K562 (cell line): ENCODE results near the gene ZNF691. TPM values are rescaled to one million over a fixed set of nuclear protein-coding genes. Genes with fewer than 3 reads are reported as not detected.

ENCODE experiments used
- ASH1L ChIP-seq: fragments of 450-650 bp; IDR thresholded peaks from 2 replicates; pipeline ENCODE4 v1.6.1; 2018; ENCODE audit warnings: borderline replicate concordance, mild to moderate bottlenecking, low read depth; ENCODE audit not compliant: partially characterized antibody
- CHCHD3 ChIP-seq: fragments of 250-450 bp; sonication (Bioruptor Pico); IDR thresholded peaks from 2 replicates; pipeline ENCODE4 v2.1.2; 2022; ENCODE audit warnings: mild to moderate bottlenecking
- FOXK1 ChIP-seq: sonication (generic); formaldehyde crosslinking; IDR thresholded peaks from 2 replicates; pipeline ENCODE4 v1.8.0; 2022; ENCODE audit warnings: missing genetic modification reagents, mild to moderate bottlenecking, borderline replicate concordance
- KDM1A ChIP-seq, 2 experiments: fragments of 450-650 bp; IDR thresholded peaks; 2 replicates each; pipeline ENCODE4 v1.6.1; 2016; ENCODE audit warnings: mild to moderate bottlenecking in 2 of 2
- MTA3 ChIP-seq: fragments of 450-650 bp; formaldehyde crosslinking; IDR thresholded peaks from 2 replicates; pipeline ENCODE4 v1.6.1; 2017; ENCODE audit warnings: mild to moderate bottlenecking, borderline replicate concordance
- SMARCA4 ChIP-seq: fragments of 450-650 bp; IDR thresholded peaks from 2 replicates; pipeline ENCODE4 v1.6.1; 2016
- SPI1 ChIP-seq: IDR thresholded peaks from 2 replicates; pipeline ENCODE4 v1.6.1; 2011; ENCODE audit warnings: low read depth, low read length, control low read depth, borderline replicate concordance
- SRSF3 ChIP-seq: fragments of 200-400 bp; formaldehyde crosslinking; IDR thresholded peaks from 2 replicates; pipeline ENCODE4 v1.6.1; 2016; ENCODE audit warnings: mild to moderate bottlenecking, low read length, moderate library complexity; ENCODE audit not compliant: insufficient read depth
- ZFP36 ChIP-seq: fragments of 150-350 bp; IDR thresholded peaks from 2 replicates; pipeline ENCODE4 v1.6.1; 2018; ENCODE audit warnings: low read length, low read depth; ENCODE audit not compliant: partially characterized antibody
- polyA plus RNA-seq, 8 experiments: library from polyadenylated mRNA; depleted of rRNA in 4 of 8; stranded (reverse) in 5 of 8; unstranded in 3 of 8; fragments of >200 nt; fragmentation: Nextera tagmentation in 2 of 8; fragmentation: Illumina TruSeq in 1 of 8; extraction: Ambion mirVana in 2 of 8; extraction: Trizol in 1 of 8; gene quantifications; 2 replicates each; pipeline versions ENCODE4 v1.2.1 to v1.2.3, GENCODE V29; 2011 to 2014; ENCODE audit warnings: inconsistent platforms in 1 of 8, missing spikeins in 1 of 8
- total RNA-seq, 7 experiments: library from RNA; depleted of rRNA in 6 of 7; stranded (reverse); fragments of >200 nt in 6 of 7; fragmentation: Illumina TruSeq in 2 of 7; extraction: Trizol in 2 of 7; gene quantifications; 2 replicates each; pipeline versions ENCODE4 v1.2.1 to v1.2.3, GENCODE V29; 2011 to 2021; ENCODE audit warnings: low replicate concordance in 1 of 7
- TF ChIP-seq, protein P1 (sequence below): fragments of 250-450 bp; sonication (Bioruptor Pico); IDR thresholded peaks from 2 replicates; pipeline ENCODE4 v1.5.1; 2021; ENCODE audit warnings: mild to moderate bottlenecking
- TF ChIP-seq, protein P2 (sequence below): fragments of 200-800 bp; sonication (Bioruptor generic); IDR thresholded peaks from 2 replicates; pipeline ENCODE4 v1.6.1; 2017; ENCODE audit warnings: missing genetic modification characterization, missing compliant biosample characterization
- TF ChIP-seq, protein P3 (sequence below): fragments of 450-650 bp; IDR thresholded peaks from 2 replicates; pipeline ENCODE4 v1.6.1; 2016; ENCODE audit warnings: mild to moderate bottlenecking, moderate library complexity

ZNF691 gene
- total and polyA plus RNA-seq, 9 of the 15 experiments (the other 6 are each of a cell fraction or from before 2014, with no cell fraction given), result 10.7 to 30.4 (median 14.8) TPM

DNA sequence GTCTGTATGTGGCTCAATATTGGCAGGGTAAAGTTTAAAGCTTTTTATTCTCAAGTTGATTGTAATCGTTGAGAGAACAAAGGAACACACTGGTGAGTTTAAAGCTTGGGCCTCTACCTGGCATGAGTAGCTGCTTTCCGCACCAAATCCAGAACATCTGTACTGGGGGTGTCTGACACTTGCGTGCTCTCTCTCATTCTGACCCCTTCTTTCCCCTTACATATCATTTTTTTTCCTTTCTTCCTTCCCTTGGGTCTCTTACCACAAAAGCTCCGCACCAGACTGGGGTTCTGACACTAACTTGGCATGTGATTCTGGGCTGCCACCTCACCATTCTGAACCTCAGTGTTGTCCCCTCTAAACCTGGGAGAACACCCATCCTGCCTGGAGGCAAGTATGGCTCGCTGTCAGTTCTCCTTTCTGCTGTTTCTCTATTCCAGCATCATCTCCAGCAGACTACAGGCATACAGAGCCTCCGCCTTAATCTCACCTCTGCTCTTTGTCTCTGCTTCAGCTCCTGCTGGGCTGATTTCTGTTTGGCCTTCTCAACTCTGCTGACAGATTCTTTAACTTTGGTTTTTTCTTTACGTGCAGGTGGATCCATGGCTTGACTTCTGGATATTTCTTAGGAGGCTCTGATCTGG lies 30.4 kb upstream of the ZNF691 start (continued):
- no peak for TF ChIP-seq FOXK1
- TF ChIP-seq ZFP36, result no peak
- TF ChIP-seq, protein P1, sequence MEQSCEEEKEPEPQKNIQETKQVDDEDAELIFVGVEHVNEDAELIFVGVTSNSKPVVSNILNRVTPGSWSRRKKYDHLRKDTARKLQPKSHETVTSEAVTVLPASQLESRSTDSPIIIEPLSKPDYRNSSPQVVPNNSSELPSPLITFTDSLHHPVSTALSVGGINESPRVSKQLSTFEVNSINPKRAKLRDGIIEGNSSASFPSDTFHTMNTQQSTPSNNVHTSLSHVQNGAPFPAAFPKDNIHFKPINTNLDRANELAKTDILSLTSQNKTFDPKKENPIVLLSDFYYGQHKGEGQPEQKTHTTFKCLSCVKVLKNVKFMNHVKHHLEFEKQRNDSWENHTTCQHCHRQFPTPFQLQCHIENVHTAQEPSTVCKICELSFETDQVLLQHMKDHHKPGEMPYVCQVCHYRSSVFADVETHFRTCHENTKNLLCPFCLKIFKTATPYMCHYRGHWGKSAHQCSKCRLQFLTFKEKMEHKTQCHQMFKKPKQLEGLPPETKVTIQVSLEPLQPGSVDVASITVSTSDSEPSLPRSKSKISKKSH (CRISPR knock-in tag), result no peak
- TF ChIP-seq ASH1L, result no peak
- TF ChIP-seq, protein P2, sequence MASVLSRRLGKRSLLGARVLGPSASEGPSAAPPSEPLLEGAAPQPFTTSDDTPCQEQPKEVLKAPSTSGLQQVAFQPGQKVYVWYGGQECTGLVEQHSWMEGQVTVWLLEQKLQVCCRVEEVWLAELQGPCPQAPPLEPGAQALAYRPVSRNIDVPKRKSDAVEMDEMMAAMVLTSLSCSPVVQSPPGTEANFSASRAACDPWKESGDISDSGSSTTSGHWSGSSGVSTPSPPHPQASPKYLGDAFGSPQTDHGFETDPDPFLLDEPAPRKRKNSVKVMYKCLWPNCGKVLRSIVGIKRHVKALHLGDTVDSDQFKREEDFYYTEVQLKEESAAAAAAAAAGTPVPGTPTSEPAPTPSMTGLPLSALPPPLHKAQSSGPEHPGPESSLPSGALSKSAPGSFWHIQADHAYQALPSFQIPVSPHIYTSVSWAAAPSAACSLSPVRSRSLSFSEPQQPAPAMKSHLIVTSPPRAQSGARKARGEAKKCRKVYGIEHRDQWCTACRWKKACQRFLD (CRISPR knock-in tag), result no peak
- peak; percentile 27; the same call in 1 of the 2 replicates for TF ChIP-seq SPI1
- TF ChIP-seq MTA3, result 0 out of 2 replicates have a peak, but pooled peaks have one; percentile 5
- no peak for TF ChIP-seq SRSF3
- TF ChIP-seq KDM1A (IDR thresholded peaks at IDR 0.05), result peak in 1 of 2 experiments; percentile 31; a peak in 1 of 4 replicates
- TF ChIP-seq CHCHD3 (CRISPR knock-in tag), result no peak
- 0 out of 2 replicates have a peak, but pooled peaks have one; percentile 6 for TF ChIP-seq SMARCA4
- TF ChIP-seq, protein P3, sequence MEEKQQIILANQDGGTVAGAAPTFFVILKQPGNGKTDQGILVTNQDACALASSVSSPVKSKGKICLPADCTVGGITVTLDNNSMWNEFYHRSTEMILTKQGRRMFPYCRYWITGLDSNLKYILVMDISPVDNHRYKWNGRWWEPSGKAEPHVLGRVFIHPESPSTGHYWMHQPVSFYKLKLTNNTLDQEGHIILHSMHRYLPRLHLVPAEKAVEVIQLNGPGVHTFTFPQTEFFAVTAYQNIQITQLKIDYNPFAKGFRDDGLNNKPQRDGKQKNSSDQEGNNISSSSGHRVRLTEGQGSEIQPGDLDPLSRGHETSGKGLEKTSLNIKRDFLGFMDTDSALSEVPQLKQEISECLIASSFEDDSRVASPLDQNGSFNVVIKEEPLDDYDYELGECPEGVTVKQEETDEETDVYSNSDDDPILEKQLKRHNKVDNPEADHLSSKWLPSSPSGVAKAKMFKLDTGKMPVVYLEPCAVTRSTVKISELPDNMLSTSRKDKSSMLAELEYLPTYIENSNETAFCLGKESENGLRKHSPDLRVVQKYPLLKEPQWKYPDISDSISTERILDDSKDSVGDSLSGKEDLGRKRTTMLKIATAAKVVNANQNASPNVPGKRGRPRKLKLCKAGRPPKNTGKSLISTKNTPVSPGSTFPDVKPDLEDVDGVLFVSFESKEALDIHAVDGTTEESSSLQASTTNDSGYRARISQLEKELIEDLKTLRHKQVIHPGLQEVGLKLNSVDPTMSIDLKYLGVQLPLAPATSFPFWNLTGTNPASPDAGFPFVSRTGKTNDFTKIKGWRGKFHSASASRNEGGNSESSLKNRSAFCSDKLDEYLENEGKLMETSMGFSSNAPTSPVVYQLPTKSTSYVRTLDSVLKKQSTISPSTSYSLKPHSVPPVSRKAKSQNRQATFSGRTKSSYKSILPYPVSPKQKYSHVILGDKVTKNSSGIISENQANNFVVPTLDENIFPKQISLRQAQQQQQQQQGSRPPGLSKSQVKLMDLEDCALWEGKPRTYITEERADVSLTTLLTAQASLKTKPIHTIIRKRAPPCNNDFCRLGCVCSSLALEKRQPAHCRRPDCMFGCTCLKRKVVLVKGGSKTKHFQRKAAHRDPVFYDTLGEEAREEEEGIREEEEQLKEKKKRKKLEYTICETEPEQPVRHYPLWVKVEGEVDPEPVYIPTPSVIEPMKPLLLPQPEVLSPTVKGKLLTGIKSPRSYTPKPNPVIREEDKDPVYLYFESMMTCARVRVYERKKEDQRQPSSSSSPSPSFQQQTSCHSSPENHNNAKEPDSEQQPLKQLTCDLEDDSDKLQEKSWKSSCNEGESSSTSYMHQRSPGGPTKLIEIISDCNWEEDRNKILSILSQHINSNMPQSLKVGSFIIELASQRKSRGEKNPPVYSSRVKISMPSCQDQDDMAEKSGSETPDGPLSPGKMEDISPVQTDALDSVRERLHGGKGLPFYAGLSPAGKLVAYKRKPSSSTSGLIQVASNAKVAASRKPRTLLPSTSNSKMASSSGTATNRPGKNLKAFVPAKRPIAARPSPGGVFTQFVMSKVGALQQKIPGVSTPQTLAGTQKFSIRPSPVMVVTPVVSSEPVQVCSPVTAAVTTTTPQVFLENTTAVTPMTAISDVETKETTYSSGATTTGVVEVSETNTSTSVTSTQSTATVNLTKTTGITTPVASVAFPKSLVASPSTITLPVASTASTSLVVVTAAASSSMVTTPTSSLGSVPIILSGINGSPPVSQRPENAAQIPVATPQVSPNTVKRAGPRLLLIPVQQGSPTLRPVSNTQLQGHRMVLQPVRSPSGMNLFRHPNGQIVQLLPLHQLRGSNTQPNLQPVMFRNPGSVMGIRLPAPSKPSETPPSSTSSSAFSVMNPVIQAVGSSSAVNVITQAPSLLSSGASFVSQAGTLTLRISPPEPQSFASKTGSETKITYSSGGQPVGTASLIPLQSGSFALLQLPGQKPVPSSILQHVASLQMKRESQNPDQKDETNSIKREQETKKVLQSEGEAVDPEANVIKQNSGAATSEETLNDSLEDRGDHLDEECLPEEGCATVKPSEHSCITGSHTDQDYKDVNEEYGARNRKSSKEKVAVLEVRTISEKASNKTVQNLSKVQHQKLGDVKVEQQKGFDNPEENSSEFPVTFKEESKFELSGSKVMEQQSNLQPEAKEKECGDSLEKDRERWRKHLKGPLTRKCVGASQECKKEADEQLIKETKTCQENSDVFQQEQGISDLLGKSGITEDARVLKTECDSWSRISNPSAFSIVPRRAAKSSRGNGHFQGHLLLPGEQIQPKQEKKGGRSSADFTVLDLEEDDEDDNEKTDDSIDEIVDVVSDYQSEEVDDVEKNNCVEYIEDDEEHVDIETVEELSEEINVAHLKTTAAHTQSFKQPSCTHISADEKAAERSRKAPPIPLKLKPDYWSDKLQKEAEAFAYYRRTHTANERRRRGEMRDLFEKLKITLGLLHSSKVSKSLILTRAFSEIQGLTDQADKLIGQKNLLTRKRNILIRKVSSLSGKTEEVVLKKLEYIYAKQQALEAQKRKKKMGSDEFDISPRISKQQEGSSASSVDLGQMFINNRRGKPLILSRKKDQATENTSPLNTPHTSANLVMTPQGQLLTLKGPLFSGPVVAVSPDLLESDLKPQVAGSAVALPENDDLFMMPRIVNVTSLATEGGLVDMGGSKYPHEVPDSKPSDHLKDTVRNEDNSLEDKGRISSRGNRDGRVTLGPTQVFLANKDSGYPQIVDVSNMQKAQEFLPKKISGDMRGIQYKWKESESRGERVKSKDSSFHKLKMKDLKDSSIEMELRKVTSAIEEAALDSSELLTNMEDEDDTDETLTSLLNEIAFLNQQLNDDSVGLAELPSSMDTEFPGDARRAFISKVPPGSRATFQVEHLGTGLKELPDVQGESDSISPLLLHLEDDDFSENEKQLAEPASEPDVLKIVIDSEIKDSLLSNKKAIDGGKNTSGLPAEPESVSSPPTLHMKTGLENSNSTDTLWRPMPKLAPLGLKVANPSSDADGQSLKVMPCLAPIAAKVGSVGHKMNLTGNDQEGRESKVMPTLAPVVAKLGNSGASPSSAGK, result no peak
